Neural progenitor cell (in vitro differentiated cells): ENCODE data around the gene SART1. TPM values are rescaled to one million over a fixed set of nuclear protein-coding genes. Genes with fewer than 3 reads are reported as not detected.
A peak's percentile ranks its signal among the peaks of the same experiment; 100 is the strongest.

Source experiments
- DNase-seq: peaks from one replicate; pipeline ENCODE4 v3.0.0-alpha.2; 2016; ENCODE audit warnings: low spot score
- H2AFZ ChIP-seq: fragments of 200-600 bp; sonication (generic); replicated peaks from 2 replicates; pipeline ENCODE4 v1.6.1; 2016; ENCODE audit warnings: antibody characterized with exemption
- H3F3A ChIP-seq: fragments of 200-600 bp; sonication (generic); 2 replicates; pipeline ENCODE4 v1.6.1; 2016; ENCODE audit warnings: antibody characterized with exemption, low read depth
- H3K27ac ChIP-seq: fragments of 200-600 bp; sonication (generic); 2 replicates; pipeline ENCODE4 v1.5.1; 2016; ENCODE audit warnings: mild to moderate bottlenecking
- H3K27me3 ChIP-seq: fragments of 200-600 bp; sonication (generic); 2 replicates; pipeline ENCODE4 v1.6.1; 2016; ENCODE audit warnings: mild to moderate bottlenecking, moderate library complexity
- H3K36me3 ChIP-seq: fragments of 200-600 bp; sonication (generic); 2 replicates; pipeline ENCODE4 v1.5.1; 2016
- H3K4me1 ChIP-seq: fragments of 200-600 bp; sonication (generic); 2 replicates; pipeline ENCODE4 v1.6.1; 2016; ENCODE audit warnings: mixed run types
- H3K4me2 ChIP-seq: fragments of 200-600 bp; sonication (generic); 2 replicates; pipeline ENCODE4 v1.6.1; 2016
- H3K4me3 ChIP-seq: fragments of 200-600 bp; sonication (generic); 2 replicates; pipeline ENCODE4 v1.5.1; 2016
- H3K79me2 ChIP-seq: fragments of 200-600 bp; sonication (generic); 2 replicates; pipeline ENCODE4 v1.6.1; 2016; ENCODE audit warnings: low read depth
- H3K9ac ChIP-seq: fragments of 200-600 bp; sonication (generic); 2 replicates; pipeline ENCODE4 v1.6.1; 2016
- H3K9me3 ChIP-seq: fragments of 200-600 bp; sonication (generic); 2 replicates; pipeline ENCODE4 v1.5.1; 2016; ENCODE audit warnings: low read depth
- H4K20me1 ChIP-seq: fragments of 200-600 bp; sonication (generic); 2 replicates; pipeline ENCODE4 v1.6.1; 2016; ENCODE audit warnings: low read depth
- H3K27ac Mint-ChIP-seq: 3 replicates; pipeline ENCODE4 v1.8.0; 2021; ENCODE audit warnings: mixed read lengths
- H3K27me3 Mint-ChIP-seq: 2 replicates; pipeline ENCODE4 v1.8.0; 2022; ENCODE audit warnings: low read depth, mild to moderate bottlenecking, inconsistent platforms, moderate library complexity, mixed read lengths; ENCODE audit not compliant: insufficient read depth
- H3K36me3 Mint-ChIP-seq: 3 replicates; pipeline ENCODE4 v1.8.0; 2021; ENCODE audit warnings: mixed read lengths
- H3K4me1 Mint-ChIP-seq: 3 replicates; pipeline ENCODE4 v1.8.0; 2021; ENCODE audit warnings: mixed read lengths
- H3K4me3 Mint-ChIP-seq: 3 replicates; pipeline ENCODE4 v1.8.0; 2021; ENCODE audit warnings: mild to moderate bottlenecking, moderate library complexity, mixed read lengths
- H3K9me3 Mint-ChIP-seq: 3 replicates; pipeline ENCODE4 v1.8.0; 2020; ENCODE audit warnings: mixed read lengths
- EZH2 ChIP-seq: fragments of 200-600 bp; sonication (generic); IDR thresholded peaks from 2 replicates; pipeline ENCODE4 v1.6.1; 2017; ENCODE audit warnings: antibody characterized with exemption, mild to moderate bottlenecking, moderate library complexity
- EZH2phosphoT487 ChIP-seq: fragments of 200-600 bp; sonication (generic); IDR thresholded peaks from 2 replicates; pipeline ENCODE4 v1.6.1; 2017; ENCODE audit warnings: antibody characterized with exemption
- total RNA-seq: library from RNA; depleted of rRNA; stranded (reverse); fragments of >200 nt; gene quantifications from 2 replicates; pipeline ENCODE4 v1.2.3, GENCODE V29; 2015; ENCODE audit warnings: low replicate concordance
- TF ChIP-seq, protein P1 (sequence below): fragments of 200-600 bp; sonication (generic); IDR thresholded peaks from 2 replicates; pipeline ENCODE4 v1.5.1; 2017; ENCODE audit warnings: antibody characterized with exemption, mild to moderate bottlenecking

Gene SART1
- total RNA-seq, 1 donor from 2014 or later = 8.6 TPM

DNA sequence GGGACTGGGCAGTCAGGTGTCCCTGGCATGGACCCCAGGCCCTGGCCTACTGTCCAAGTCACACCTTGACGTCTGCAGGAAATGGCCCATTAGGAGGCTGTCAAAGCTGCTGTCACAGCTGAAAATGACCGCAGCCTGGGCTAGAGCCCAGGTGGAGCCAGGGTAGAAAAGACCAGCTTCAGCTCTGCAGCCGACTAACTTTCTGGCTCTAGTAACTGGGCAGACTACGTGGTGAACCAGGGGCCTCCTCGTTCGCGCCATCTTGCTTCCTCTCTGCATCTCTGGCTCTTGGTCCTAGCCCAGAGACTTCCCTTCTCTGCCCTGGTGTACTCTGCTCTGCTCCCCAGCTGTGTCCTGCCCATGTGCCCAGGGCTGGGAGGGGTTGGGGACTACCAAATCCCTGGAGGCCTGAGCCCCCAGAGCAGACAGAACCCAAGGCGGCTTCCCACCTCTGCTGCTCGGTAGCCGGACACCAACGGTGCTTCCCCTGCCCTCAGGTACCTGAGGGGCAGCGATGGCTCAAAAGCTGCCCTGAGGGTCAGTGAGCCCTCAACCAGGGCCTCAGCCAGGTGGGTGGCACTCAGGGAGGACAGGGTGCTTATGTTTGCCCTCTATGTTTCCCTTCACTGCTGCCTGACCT lies 19.7 kb downstream of the SART1 start:
- Mint-ChIP-seq H3K36me3 (peaks cover 7% of the 10 kb centered on the region), H3K4me3 (no peak overlapping the region), H3K4me1 (no peaks in the 10 kb centered on the region), H3K9me3 (no peaks in the 10 kb centered on the region), H3K27me3 (peaks cover 3% of the 10 kb centered on the region), H3K27ac (no peak overlapping the region)
- Histone ChIP-seq H3K27ac (peak overlapping the region; percentile 29), H3K36me3 (no peaks in the 10 kb centered on the region), H3K9ac (no peak overlapping the region), H2AFZ (no peak overlapping the region), H4K20me1 (no peaks in the 10 kb centered on the region), H3K4me1 (no peaks in the 10 kb centered on the region), H3K9me3 (no peaks in the 10 kb centered on the region), H3F3A (no peaks in the 10 kb centered on the region), H3K4me2 (no peak overlapping the region), H3K4me3 (no peak overlapping the region), H3K79me2 (no peaks in the 10 kb centered on the region), H3K27me3 (no peaks in the 10 kb centered on the region)
- TF ChIP-seq, protein P1, sequence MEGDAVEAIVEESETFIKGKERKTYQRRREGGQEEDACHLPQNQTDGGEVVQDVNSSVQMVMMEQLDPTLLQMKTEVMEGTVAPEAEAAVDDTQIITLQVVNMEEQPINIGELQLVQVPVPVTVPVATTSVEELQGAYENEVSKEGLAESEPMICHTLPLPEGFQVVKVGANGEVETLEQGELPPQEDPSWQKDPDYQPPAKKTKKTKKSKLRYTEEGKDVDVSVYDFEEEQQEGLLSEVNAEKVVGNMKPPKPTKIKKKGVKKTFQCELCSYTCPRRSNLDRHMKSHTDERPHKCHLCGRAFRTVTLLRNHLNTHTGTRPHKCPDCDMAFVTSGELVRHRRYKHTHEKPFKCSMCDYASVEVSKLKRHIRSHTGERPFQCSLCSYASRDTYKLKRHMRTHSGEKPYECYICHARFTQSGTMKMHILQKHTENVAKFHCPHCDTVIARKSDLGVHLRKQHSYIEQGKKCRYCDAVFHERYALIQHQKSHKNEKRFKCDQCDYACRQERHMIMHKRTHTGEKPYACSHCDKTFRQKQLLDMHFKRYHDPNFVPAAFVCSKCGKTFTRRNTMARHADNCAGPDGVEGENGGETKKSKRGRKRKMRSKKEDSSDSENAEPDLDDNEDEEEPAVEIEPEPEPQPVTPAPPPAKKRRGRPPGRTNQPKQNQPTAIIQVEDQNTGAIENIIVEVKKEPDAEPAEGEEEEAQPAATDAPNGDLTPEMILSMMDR = no peak
- TF ChIP-seq EZH2 (no peak), EZH2phosphoT487 (no peak)
- DNase-seq = no peak

DNA sequence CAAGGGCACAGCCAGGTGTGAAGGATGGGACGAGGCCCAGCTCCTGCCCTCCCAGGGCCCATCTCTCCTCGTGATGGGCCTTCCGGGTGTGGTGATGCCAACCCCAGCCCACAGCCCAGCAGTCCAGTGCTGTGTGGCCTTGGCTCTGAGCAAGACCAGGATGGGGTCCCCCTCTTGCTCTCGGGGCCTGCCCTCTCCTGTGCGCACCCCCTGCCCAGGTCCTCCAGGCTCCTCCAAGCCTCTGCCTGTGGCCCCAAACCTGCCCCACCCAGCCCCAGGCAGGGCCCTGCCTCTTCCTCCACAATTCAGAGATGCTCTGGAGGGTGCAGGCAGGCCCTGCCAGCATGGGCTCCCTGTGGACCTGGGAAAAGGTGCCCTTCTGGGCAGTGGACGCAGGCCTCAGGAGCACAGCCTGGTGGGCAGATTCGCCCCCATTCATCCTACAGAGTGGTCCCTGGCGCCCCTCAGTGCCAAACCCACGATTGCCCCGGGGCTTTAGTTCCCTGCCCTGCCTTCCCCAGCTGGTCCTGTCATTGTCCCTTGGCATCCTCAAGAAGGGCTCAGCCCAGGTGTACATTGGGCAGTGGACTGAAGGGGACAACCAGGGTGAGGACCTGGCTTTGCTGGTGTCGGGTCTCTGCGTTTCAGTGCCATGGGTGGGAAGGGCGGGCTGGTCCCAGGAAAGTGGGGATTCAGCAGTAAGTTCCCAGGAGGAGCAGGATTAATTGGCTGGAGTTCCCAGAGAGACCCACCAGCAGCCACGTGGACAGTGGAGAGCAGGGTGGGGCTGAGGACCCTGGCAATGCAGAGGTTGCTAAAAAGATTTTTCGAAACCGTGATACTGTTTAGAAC lies 20.7 kb downstream of the SART1 start:
- no peak overlapping the region for H3K4me2 ChIP-seq
- no peaks in the 10 kb centered on the region for H3K9me3 Mint-ChIP-seq
- H3K79me2 ChIP-seq = no peaks in the 10 kb centered on the region
- H3K27ac ChIP-seq = no peak overlapping the region
- H3K27me3 ChIP-seq = no peaks in the 10 kb centered on the region
- H3K9ac ChIP-seq = no peak overlapping the region
- H4K20me1 ChIP-seq = no peaks in the 10 kb centered on the region
- no peak for DNase-seq
- no peaks in the 10 kb centered on the region for H3K36me3 ChIP-seq
- H3K4me1 ChIP-seq = no peaks in the 10 kb centered on the region
- no peak overlapping the region for H3K4me3 ChIP-seq
- H3K36me3 Mint-ChIP-seq = peaks cover 6% of the 10 kb centered on the region
- H3F3A ChIP-seq = no peaks in the 10 kb centered on the region
- H3K27me3 Mint-ChIP-seq = peaks cover 2% of the 10 kb centered on the region
- TF ChIP-seq, protein P1 = no peak
- TF ChIP-seq EZH2phosphoT487 (no peak), EZH2 (no peak)
- no peak overlapping the region for H3K4me3 Mint-ChIP-seq
- no peaks in the 10 kb centered on the region for H3K4me1 Mint-ChIP-seq
- H2AFZ ChIP-seq = no peak overlapping the region
- no peaks in the 10 kb centered on the region for H3K9me3 ChIP-seq
- no peak overlapping the region for H3K27ac Mint-ChIP-seq

DNA sequence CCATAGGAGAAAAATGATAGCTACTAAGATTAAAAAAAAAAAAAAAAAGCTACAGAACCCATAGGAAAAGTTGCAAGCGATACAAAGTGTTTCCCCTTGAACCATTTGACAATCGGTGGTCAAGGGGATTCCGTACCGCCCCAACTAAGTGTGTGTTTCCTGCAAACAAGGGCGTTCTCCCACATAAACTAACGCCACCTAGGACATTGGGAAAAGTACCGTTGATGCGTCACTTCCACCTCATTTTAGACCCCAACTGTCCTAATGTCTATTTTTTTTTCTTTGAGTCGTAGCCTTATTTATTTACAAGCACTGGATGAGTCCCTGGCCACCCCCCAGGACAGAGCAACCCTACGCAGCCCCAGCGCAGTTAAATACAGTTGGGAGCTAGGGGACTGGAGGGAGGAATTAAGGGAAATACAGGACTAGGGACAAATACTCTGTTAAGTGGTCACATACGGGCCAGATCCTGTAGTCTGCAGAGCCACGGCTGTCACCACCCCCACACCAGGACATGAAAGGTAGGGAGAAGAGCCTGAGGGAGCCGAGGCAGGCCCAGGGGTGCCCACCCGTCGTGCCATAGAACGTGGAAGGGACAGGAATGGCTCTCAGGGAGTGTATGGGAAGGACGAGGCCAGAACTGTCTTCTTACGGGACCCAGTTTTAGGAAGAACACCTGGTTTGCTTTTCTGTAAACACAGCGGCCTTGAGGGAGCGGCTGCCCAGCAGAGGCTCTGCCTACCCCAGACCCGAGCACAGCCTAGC lies 21.5 kb downstream of the SART1 start:
- Mint-ChIP-seq H3K4me1 (no peaks in the 10 kb centered on the region), H3K36me3 (peaks cover 5% of the 10 kb centered on the region), H3K27ac (no peak overlapping the region), H3K9me3 (no peaks in the 10 kb centered on the region), H3K4me3 (no peak overlapping the region), H3K27me3 (peaks cover 2% of the 10 kb centered on the region)
- Histone ChIP-seq H3K9ac (no peak overlapping the region), H4K20me1 (no peaks in the 10 kb centered on the region), H3K4me1 (no peaks in the 10 kb centered on the region), H3K27ac (no peak overlapping the region), H3K9me3 (no peaks in the 10 kb centered on the region), H3K36me3 (no peaks in the 10 kb centered on the region), H3F3A (no peaks in the 10 kb centered on the region), H3K79me2 (no peaks in the 10 kb centered on the region), H2AFZ (no peak overlapping the region), H3K27me3 (no peaks in the 10 kb centered on the region), H3K4me2 (no peak overlapping the region), H3K4me3 (no peak overlapping the region)
- TF ChIP-seq, protein P1 = no peak
- TF ChIP-seq EZH2phosphoT487 = no peak
- TF ChIP-seq EZH2 = no peak
- no peak for DNase-seq
